H1 (cell line): Measurements from ENCODE around the gene TBRG4. TPM values are rescaled to one million over a fixed set of nuclear protein-coding genes. Genes with fewer than 3 reads are reported as not detected.

Source experiments
- CEBPB ChIP-seq: IDR thresholded peaks from 2 replicates; pipeline ENCODE4 v1.6.1; 2012; ENCODE audit warnings: low read depth, low read length
- polyA plus RNA-seq, 7 experiments: library from polyadenylated mRNA; depleted of rRNA in 3 of 7; stranded (reverse) in 5 of 7; unstranded in 2 of 7; fragments of >200 nt in 5 of 7; fragments of 200-250 nt in 2 of 7; gene quantifications; 1 replicate in 5 of 7; 2 replicates in 1 of 7; 4 replicates in 1 of 7; pipeline versions ENCODE4 v1.2.1 to v1.2.3, GENCODE V29; 2011 to 2013; ENCODE audit warnings: missing spikeins in 2 of 7, mixed read lengths in 2 of 7
- total RNA-seq: library from RNA; stranded (reverse); fragmentation: NEBNext Ultra II Directional; extraction: Animal tissue kit (Norgen Biotek cat#: 25700); gene quantifications from 2 replicates; pipeline ENCODE4 v1.2.1, GENCODE V29; 2021
- TF ChIP-seq, protein P1 (sequence below): IDR thresholded peaks from 2 replicates; pipeline ENCODE4 v1.6.1; 2011; ENCODE audit warnings: low read length, improper control_type of control experiment
- TF ChIP-seq, protein P2 (sequence below): IDR thresholded peaks from 2 replicates; pipeline ENCODE4 v1.6.1; 2012; ENCODE audit warnings: low read length, inconsistent platforms

The TBRG4 gene
- total and polyA plus RNA-seq, 2 of the 8 experiments (the other 6 are each of a cell fraction or from before 2014, with no cell fraction given) = 110 to 137 TPM

DNA sequence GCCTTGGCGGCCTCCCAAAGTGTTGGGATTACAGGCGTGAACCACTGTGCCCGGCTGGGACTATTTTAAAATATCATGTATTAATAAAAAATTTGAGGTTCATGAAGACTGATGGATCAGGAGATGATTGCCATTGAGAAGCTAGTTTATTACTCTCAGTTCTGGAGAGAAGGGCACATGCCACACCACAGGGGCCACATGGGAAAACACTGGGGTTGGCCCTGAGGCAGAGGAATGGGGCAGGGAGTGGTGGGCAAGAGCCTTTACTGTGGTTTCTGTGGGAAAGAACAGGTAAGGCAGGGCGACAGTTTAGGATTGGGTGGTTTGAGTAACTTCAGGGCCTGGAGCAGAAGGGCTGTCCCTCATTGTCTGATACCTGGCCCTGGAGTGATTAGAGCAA lies 6.8 kb upstream of the TBRG4 start (continued):
- no peak for TF ChIP-seq CEBPB
- TF ChIP-seq, protein P1, sequence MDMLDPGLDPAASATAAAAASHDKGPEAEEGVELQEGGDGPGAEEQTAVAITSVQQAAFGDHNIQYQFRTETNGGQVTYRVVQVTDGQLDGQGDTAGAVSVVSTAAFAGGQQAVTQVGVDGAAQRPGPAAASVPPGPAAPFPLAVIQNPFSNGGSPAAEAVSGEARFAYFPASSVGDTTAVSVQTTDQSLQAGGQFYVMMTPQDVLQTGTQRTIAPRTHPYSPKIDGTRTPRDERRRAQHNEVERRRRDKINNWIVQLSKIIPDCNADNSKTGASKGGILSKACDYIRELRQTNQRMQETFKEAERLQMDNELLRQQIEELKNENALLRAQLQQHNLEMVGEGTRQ = no peak
- TF ChIP-seq, protein P2, sequence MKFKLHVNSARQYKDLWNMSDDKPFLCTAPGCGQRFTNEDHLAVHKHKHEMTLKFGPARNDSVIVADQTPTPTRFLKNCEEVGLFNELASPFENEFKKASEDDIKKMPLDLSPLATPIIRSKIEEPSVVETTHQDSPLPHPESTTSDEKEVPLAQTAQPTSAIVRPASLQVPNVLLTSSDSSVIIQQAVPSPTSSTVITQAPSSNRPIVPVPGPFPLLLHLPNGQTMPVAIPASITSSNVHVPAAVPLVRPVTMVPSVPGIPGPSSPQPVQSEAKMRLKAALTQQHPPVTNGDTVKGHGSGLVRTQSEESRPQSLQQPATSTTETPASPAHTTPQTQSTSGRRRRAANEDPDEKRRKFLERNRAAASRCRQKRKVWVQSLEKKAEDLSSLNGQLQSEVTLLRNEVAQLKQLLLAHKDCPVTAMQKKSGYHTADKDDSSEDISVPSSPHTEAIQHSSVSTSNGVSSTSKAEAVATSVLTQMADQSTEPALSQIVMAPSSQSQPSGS = no peak
